Fibroblast of the aortic adventitia (primary cell): ENCODE measurements around the gene GOLGA6C. TPM values are rescaled to one million over a fixed set of nuclear protein-coding genes. Genes with fewer than 3 reads are reported as not detected.
"Not testable (repeated sequence)": the region's sequence is repeated elsewhere in the genome, so short reads cannot be mapped to it uniquely, and the experiment has no call there.

Experiments
- DNase-seq: peaks from one replicate; pipeline ENCODE4 v3.0.0-alpha.2; 2010; ENCODE audit warnings: low read depth
- H3K4me3 ChIP-seq: 2 replicates; pipeline ENCODE4 v1.5.1; 2011; ENCODE audit warnings: low read depth, mild to moderate bottlenecking, control low read depth, low read length, moderate library complexity
- CTCF ChIP-seq: IDR thresholded peaks from 2 replicates; pipeline ENCODE4 v1.5.1; 2011; ENCODE audit warnings: mild to moderate bottlenecking, low read length, control low read depth, inconsistent platforms; ENCODE audit not compliant: insufficient read depth
- total RNA-seq: library from RNA; depleted of rRNA; stranded (reverse); fragments of >200 nt; gene quantifications from 2 replicates; pipeline ENCODE4 v1.2.3, GENCODE V29; 2012; ENCODE audit warnings: low replicate concordance

GOLGA6C gene
- total RNA-seq, 1 donor, result not detected

GRCh38 chr15:75302318-75302717 lies 44.2 kb downstream of the GOLGA6C start:
- no peak for DNase-seq
- TF ChIP-seq CTCF, result no peak
- no peak overlapping the region for H3K4me3 ChIP-seq

- not testable (repeated sequence) for H3K4me3 ChIP-seq, DNase-seq
Measured at GRCh38 chr15:75302753-75303152, 44.6 kb downstream of the GOLGA6C start.

GRCh38 chr15:75306188-75306587 lies 48.1 kb downstream of the GOLGA6C start:
- H3K4me3 ChIP-seq, result no peak overlapping the region
- TF ChIP-seq CTCF, result no peak
- no peak for DNase-seq

GRCh38 chr15:75307778-75308390 lies 49.8 kb downstream of the GOLGA6C start:
- H3K4me3 ChIP-seq, result no peak overlapping the region
- DNase-seq, result peak; percentile 6
- peak; percentile 49 for TF ChIP-seq CTCF

- TF ChIP-seq CTCF, result no peak
- H3K4me3 ChIP-seq, result no peak overlapping the region
- DNase-seq, result peak; percentile 5
Measured at GRCh38 chr15:75309711-75310110, 51.6 kb downstream of the GOLGA6C start.

- peak; percentile 73 for DNase-seq
- H3K4me3 ChIP-seq, result not testable (repeated sequence)
Measured at GRCh38 chr15:75312548-75312947, 54.4 kb downstream of the GOLGA6C start.

- TF ChIP-seq CTCF, result no peak
- no peak for DNase-seq
- no peak overlapping the region for H3K4me3 ChIP-seq
Measured at GRCh38 chr15:75313116-75313845, 55.1 kb downstream of the GOLGA6C start.
